ENCODE results near the gene THRB. TPM values are rescaled to one million over a fixed set of nuclear protein-coding genes. Genes with fewer than 3 reads are reported as not detected.

Gene THRB
- polyA plus RNA-seq, 1 of the 3 experiments (the other 2 are of a cell fraction), result 0.02 TPM

DNA sequence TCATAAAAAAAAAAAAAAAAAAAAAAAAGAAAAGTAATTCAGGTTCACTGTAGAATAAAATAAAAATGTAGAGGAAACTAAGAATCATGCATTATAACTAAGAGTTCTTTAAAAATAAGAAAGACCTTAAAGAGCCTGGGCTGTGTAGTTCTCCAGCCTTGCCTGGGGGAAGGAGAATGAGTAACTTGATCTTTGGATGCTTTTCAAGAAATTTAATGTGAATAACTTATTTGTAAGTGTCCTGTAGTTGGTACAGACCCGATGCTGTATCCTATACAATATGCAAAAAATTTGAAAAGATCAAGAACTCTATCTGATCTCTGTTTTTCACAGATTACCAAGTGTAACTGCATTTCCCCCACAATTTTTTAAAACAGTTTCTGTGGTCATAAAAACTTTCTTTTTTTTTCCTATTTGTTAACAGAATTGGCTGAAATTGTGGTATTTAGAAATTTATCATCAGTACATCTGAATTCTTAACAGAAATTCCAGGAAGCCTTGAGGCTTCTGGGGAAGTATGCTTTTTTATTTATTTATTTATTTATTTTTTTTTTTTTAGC is 195.3 kb downstream of the THRB start:
- ChIA-PET CTCF (no interaction called here), POLR2A (no interaction called here)
- Histone ChIP-seq H3K9me2 (0 out of 2 replicates have a peak, but pooled peaks cover 3% of the 10 kb centered on the region), H3K4me2 (0 out of 2 replicates have a peak overlapping the region, but pooled peaks have one; percentile 34), H2AFZ (ENCODE audit: low read depth) (no peak overlapping the region), H3K27me3 (ENCODE audit: insufficient read depth) (no peaks in the 10 kb centered on the region), H4K20me1 (ENCODE audit: insufficient read depth) (no peaks in the 10 kb centered on the region), H3K36me3 (replicated peaks in 1 of 2; ENCODE audit: control insufficient read depth in 1 of 2, insufficient read depth in 2 of 2, low read length in 1 of 2) (no peaks in the 10 kb centered on the region), H3K9ac (no peak overlapping the region), H3K4me1 (ENCODE audit: control insufficient read depth in 1 of 2, insufficient read depth in 2 of 2, low read depth in 1 of 2, low read length in 1 of 2) (peaks cover 4 to 8% of the 10 kb centered on the region in 2 experiments), H3K4me3 (ENCODE audit: low read depth in 2 of 2, low read length in 1 of 2) (no peak overlapping the region), H3K79me2 (ENCODE audit: insufficient read depth) (no peaks in the 10 kb centered on the region), H3K9me3 (no peaks in the 10 kb centered on the region), H3K27ac (ENCODE audit: low read depth in 2 of 2, low read length in 1 of 2) (peak overlapping the region; percentile 44 to 71; a peak in 3 of 4 replicates), H3F3A (replicated peaks; ENCODE audit: insufficient read depth) (peaks cover 12% of the 10 kb centered on the region)
- DNase-seq, result no peak
- TF ChIP-seq NFIC (IDR thresholded peaks at IDR 0.05; ENCODE audit: borderline replicate concordance), result peak; percentile 18; the same call in 1 of the 2 replicates
- TF ChIP-seq, protein P1, sequence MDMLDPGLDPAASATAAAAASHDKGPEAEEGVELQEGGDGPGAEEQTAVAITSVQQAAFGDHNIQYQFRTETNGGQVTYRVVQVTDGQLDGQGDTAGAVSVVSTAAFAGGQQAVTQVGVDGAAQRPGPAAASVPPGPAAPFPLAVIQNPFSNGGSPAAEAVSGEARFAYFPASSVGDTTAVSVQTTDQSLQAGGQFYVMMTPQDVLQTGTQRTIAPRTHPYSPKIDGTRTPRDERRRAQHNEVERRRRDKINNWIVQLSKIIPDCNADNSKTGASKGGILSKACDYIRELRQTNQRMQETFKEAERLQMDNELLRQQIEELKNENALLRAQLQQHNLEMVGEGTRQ (IDR thresholded peaks at IDR 0.05; ENCODE audit: borderline replicate concordance, low read depth, low read length), result no peak
- TF ChIP-seq, protein P2, sequence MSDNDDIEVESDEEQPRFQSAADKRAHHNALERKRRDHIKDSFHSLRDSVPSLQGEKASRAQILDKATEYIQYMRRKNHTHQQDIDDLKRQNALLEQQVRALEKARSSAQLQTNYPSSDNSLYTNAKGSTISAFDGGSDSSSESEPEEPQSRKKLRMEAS (IDR thresholded peaks at IDR 0.05; ENCODE audit: low read depth), result no peak
- 4% methylated on average over 1 of the region's 1 CpG for WGBS (ENCODE audit: low lambda C conversion rate)

DNA sequence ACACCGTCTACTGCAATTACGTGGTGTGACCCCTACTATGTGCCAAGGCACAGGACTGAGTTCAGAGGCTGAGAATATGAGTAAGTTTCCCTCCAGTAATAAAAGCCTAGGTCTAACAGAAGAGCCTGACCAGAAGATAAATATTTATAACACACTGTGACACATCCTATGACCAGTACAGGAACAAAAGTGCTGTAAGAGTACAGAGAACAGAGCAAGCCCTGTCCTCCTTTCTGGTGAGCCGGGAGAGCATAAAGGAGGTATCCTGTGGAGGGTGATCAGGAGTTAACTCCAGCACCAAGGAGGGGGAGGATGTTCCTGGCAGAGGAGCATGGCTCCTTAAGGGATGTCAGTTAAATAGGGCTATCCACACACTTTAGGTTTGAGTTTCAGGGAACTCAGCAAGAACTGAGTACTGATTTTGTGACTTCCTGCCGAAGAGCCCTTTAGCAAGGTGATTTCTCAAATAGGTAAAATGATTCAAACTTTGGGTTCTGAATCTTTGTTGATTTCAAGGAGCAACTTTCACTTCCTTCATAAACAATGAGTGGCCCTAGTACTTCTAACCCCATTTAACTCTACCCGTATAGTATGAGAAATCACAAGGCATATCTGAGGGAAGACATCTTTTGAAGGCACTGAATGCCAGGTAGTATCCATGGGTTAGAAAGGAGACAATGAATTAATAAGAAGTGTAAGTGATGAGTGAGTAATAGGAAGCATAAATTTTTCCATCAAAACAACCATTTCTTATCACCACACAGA is 198.0 kb downstream of the THRB start:
- Histone ChIP-seq H3F3A (replicated peaks; ENCODE audit: insufficient read depth) (peaks cover 12% of the 10 kb centered on the region), H3K27me3 (ENCODE audit: insufficient read depth) (no peaks in the 10 kb centered on the region), H3K27ac (ENCODE audit: low read depth in 2 of 2, low read length in 1 of 2) (no peak overlapping the region), H3K36me3 (replicated peaks in 1 of 2; ENCODE audit: control insufficient read depth in 1 of 2, insufficient read depth in 2 of 2, low read length in 1 of 2) (no peaks in the 10 kb centered on the region), H3K4me3 (ENCODE audit: low read depth in 2 of 2, low read length in 1 of 2) (no peak overlapping the region), H3K9me2 (0 out of 2 replicates have a peak, but pooled peaks cover 3% of the 10 kb centered on the region), H4K20me1 (ENCODE audit: insufficient read depth) (no peaks in the 10 kb centered on the region), H2AFZ (ENCODE audit: low read depth) (no peak overlapping the region), H3K4me2 (no peak overlapping the region), H3K9me3 (no peaks in the 10 kb centered on the region), H3K4me1 (ENCODE audit: control insufficient read depth in 1 of 2, insufficient read depth in 2 of 2, low read depth in 1 of 2, low read length in 1 of 2) (peaks cover 0 to 8% of the 10 kb centered on the region in 2 experiments; a peak in 2 of 4 replicates), H3K79me2 (ENCODE audit: insufficient read depth) (no peaks in the 10 kb centered on the region), H3K9ac (no peak overlapping the region)
- CTCF ChIA-PET, result no interaction called here
- POLR2A ChIA-PET, result no interaction called here
- TF ChIP-seq GABPA (IDR thresholded peaks at IDR 0.05; ENCODE audit: low read depth) (no peak), EP300 (IDR thresholded peaks at IDR 0.05; ENCODE audit: borderline replicate concordance in 1 of 2, low read depth in 1 of 2, low read length in 1 of 2) (no peak), SIN3A (IDR thresholded peaks at IDR 0.05; ENCODE audit: borderline replicate concordance, low read depth, low read length) (no peak), JUND (IDR thresholded peaks at IDR 0.05) (no peak), NRF1 (IDR thresholded peaks at IDR 0.05; ENCODE audit: low read depth, low read length) (no peak), TAF1 (IDR thresholded peaks at IDR 0.05; ENCODE audit: borderline replicate concordance, low read depth, low read length) (no peak), RXRA (IDR thresholded peaks at IDR 0.05; ENCODE audit: borderline replicate concordance, low read depth) (no peak), RFX5 (IDR thresholded peaks at IDR 0.05; ENCODE audit: low read length) (no peak), GATA2 (CRISPR knock-in tag; IDR thresholded peaks at IDR 0.05) (no peak), TEAD4 (IDR thresholded peaks at IDR 0.05; ENCODE audit: borderline replicate concordance, insufficient read depth) (no peak), RAD21 (IDR thresholded peaks at IDR 0.05; ENCODE audit: low read length) (no peak)
- TF ChIP-seq, protein P3, sequence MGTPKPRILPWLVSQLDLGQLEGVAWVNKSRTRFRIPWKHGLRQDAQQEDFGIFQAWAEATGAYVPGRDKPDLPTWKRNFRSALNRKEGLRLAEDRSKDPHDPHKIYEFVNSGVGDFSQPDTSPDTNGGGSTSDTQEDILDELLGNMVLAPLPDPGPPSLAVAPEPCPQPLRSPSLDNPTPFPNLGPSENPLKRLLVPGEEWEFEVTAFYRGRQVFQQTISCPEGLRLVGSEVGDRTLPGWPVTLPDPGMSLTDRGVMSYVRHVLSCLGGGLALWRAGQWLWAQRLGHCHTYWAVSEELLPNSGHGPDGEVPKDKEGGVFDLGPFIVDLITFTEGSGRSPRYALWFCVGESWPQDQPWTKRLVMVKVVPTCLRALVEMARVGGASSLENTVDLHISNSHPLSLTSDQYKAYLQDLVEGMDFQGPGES (IDR thresholded peaks at IDR 0.05; ENCODE audit: low read depth, low read length), result no peak
- TF ChIP-seq, protein P4, sequence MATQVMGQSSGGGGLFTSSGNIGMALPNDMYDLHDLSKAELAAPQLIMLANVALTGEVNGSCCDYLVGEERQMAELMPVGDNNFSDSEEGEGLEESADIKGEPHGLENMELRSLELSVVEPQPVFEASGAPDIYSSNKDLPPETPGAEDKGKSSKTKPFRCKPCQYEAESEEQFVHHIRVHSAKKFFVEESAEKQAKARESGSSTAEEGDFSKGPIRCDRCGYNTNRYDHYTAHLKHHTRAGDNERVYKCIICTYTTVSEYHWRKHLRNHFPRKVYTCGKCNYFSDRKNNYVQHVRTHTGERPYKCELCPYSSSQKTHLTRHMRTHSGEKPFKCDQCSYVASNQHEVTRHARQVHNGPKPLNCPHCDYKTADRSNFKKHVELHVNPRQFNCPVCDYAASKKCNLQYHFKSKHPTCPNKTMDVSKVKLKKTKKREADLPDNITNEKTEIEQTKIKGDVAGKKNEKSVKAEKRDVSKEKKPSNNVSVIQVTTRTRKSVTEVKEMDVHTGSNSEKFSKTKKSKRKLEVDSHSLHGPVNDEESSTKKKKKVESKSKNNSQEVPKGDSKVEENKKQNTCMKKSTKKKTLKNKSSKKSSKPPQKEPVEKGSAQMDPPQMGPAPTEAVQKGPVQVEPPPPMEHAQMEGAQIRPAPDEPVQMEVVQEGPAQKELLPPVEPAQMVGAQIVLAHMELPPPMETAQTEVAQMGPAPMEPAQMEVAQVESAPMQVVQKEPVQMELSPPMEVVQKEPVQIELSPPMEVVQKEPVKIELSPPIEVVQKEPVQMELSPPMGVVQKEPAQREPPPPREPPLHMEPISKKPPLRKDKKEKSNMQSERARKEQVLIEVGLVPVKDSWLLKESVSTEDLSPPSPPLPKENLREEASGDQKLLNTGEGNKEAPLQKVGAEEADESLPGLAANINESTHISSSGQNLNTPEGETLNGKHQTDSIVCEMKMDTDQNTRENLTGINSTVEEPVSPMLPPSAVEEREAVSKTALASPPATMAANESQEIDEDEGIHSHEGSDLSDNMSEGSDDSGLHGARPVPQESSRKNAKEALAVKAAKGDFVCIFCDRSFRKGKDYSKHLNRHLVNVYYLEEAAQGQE (IDR thresholded peaks at IDR 0.05; ENCODE audit: low read depth, low read length), result no peak
- WGBS (ENCODE audit: low lambda C conversion rate), result 87% methylated on average over 5 of the region's 5 CpGs
- DNase-seq, result no peak
